ENCODE results near the gene PRICKLE2.

PRICKLE2 gene

GRCh38 chr3:64239841-64240240 lies 14.6 kb upstream of the PRICKLE2 start:
- H3K27ac ChIP-seq: no peak overlapping the region
- H3K27me3 ChIP-seq (replicated peaks): no peaks in the 10 kb centered on the region
- H3K36me3 ChIP-seq (replicated peaks): no peaks in the 10 kb centered on the region
- H3K4me3 ChIP-seq (ENCODE audit: low read depth, low read length): no peak overlapping the region
- DNase-seq: no peak
- TF ChIP-seq CTCF (IDR thresholded peaks at IDR 0.05; ENCODE audit: low read depth, low read length, missing control alignments): no peak
- in situ Hi-C loops (cut with HindIII; ENCODE audit: low pct_ligation_motif_present, low sequenced_read_pairs): no loop called here

- H3K36me3 ChIP-seq (replicated peaks): no peaks in the 10 kb centered on the region
- no peak for TF ChIP-seq CTCF (IDR thresholded peaks at IDR 0.05; ENCODE audit: low read depth, low read length, missing control alignments)
- H3K4me3 ChIP-seq (ENCODE audit: low read depth, low read length): no peak overlapping the region
- H3K27me3 ChIP-seq (replicated peaks): no peaks in the 10 kb centered on the region
- H3K27ac ChIP-seq: peak overlapping the region; percentile 82
- in situ Hi-C loops (cut with HindIII; ENCODE audit: low pct_ligation_motif_present, low sequenced_read_pairs): no loop called here
- DNase-seq: peak; percentile 96
Observed at GRCh38 chr3:64238971-64239667, 13.9 kb upstream of the PRICKLE2 start.

GRCh38 chr3:64237083-64237482 lies 11.8 kb upstream of the PRICKLE2 start:
- no peaks in the 10 kb centered on the region for H3K27me3 ChIP-seq (replicated peaks)
- no peaks in the 10 kb centered on the region for H3K36me3 ChIP-seq (replicated peaks)
- in situ Hi-C loops (cut with HindIII; ENCODE audit: low pct_ligation_motif_present, low sequenced_read_pairs): no loop called here
- H3K4me3 ChIP-seq (ENCODE audit: low read depth, low read length): no peak overlapping the region
- H3K27ac ChIP-seq: no peak overlapping the region
- no peak for TF ChIP-seq CTCF (IDR thresholded peaks at IDR 0.05; ENCODE audit: low read depth, low read length, missing control alignments)
- DNase-seq: no peak

- Histone ChIP-seq H3K27me3 (replicated peaks) (no peaks in the 10 kb centered on the region), H3K36me3 (replicated peaks) (no peaks in the 10 kb centered on the region), H3K27ac (no peak overlapping the region), H3K4me3 (ENCODE audit: low read depth, low read length) (no peak overlapping the region)
- in situ Hi-C loops (cut with HindIII; ENCODE audit: low pct_ligation_motif_present, low sequenced_read_pairs): no loop called here
- no peak for TF ChIP-seq CTCF (IDR thresholded peaks at IDR 0.05; ENCODE audit: low read depth, low read length, missing control alignments)
- DNase-seq: no peak
Observed at GRCh38 chr3:64235605-64236004, 10.3 kb upstream of the PRICKLE2 start.

GRCh38 chr3:64234571-64234970 lies 9.3 kb upstream of the PRICKLE2 start:
- no peak for DNase-seq
- H3K36me3 ChIP-seq (replicated peaks): no peaks in the 10 kb centered on the region
- H3K27ac ChIP-seq: no peak overlapping the region
- no peak for TF ChIP-seq CTCF (IDR thresholded peaks at IDR 0.05; ENCODE audit: low read depth, low read length, missing control alignments)
- H3K4me3 ChIP-seq (ENCODE audit: low read depth, low read length): no peak overlapping the region
- no peaks in the 10 kb centered on the region for H3K27me3 ChIP-seq (replicated peaks)
- in situ Hi-C loops (cut with HindIII; ENCODE audit: low pct_ligation_motif_present, low sequenced_read_pairs): no loop called here

- in situ Hi-C loops (cut with HindIII; ENCODE audit: low pct_ligation_motif_present, low sequenced_read_pairs): no loop called here
- Histone ChIP-seq H3K27me3 (replicated peaks) (no peaks in the 10 kb centered on the region), H3K4me3 (ENCODE audit: low read depth, low read length) (no peak overlapping the region), H3K36me3 (replicated peaks) (no peaks in the 10 kb centered on the region), H3K27ac (no peak overlapping the region)
- no peak for DNase-seq
- no peak for TF ChIP-seq CTCF (IDR thresholded peaks at IDR 0.05; ENCODE audit: low read depth, low read length, missing control alignments)
Observed at GRCh38 chr3:64232821-64233220, 7.6 kb upstream of the PRICKLE2 start.
